Measurements from ENCODE around the gene ANKRD53. TPM values are rescaled to one million over a fixed set of nuclear protein-coding genes. Genes with fewer than 3 reads are reported as not detected.

ANKRD53 gene
- total and polyA plus RNA-seq, 2 donors (not counting 3 experiments of a cell fraction or from before 2014, with no cell fraction given): 1.3 to 1.4 TPM

- no peak overlapping the region for H3K9ac ChIP-seq (replicated peaks; ENCODE audit: extremely low read depth, insufficient read depth, low read length)
- no peaks in the 10 kb centered on the region for H3K9me1 ChIP-seq (replicated peaks; ENCODE audit: control insufficient read depth, extremely low read depth, insufficient read depth, low read length)
- ChIA-PET POLR2A (no interaction called here), CTCF (interaction anchor here (0.6 to 4.2 kb wide), 21 partner anchors 9 to 681 kb away, joined by 3 to 52 read pairs (median 4); partner anchors contain the start of genes NAGK and TEX261)
- intact Hi-C loops (cut with micrococcal nuclease) (loop anchor here (1.0 kb wide), 1 partner anchor 11 kb away; no protein-coding TSS in a partner anchor), dilution Hi-C loops (cut with MboI; ENCODE audit: extremely low pct_ligation_motif_present, low sequenced_read_pairs) (no loop called here)
- no peak for TF ChIP-seq EZH2 (IDR thresholded peaks at IDR 0.05; ENCODE audit: borderline replicate concordance, low read depth, low read length, severe bottlenecking)
- TF ChIP-seq, protein P1, sequence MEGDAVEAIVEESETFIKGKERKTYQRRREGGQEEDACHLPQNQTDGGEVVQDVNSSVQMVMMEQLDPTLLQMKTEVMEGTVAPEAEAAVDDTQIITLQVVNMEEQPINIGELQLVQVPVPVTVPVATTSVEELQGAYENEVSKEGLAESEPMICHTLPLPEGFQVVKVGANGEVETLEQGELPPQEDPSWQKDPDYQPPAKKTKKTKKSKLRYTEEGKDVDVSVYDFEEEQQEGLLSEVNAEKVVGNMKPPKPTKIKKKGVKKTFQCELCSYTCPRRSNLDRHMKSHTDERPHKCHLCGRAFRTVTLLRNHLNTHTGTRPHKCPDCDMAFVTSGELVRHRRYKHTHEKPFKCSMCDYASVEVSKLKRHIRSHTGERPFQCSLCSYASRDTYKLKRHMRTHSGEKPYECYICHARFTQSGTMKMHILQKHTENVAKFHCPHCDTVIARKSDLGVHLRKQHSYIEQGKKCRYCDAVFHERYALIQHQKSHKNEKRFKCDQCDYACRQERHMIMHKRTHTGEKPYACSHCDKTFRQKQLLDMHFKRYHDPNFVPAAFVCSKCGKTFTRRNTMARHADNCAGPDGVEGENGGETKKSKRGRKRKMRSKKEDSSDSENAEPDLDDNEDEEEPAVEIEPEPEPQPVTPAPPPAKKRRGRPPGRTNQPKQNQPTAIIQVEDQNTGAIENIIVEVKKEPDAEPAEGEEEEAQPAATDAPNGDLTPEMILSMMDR (IDR thresholded peaks at IDR 0.05; ENCODE audit: extremely low read depth in 1 of 2, insufficient read depth in 1 of 2, low read depth in 1 of 2, low read length in 2 of 2): peak; percentile 94 to 96
- no peak for TF ChIP-seq POLR2A (IDR thresholded peaks at IDR 0.05; ENCODE audit: low read depth, low read length)
- TF ChIP-seq MAX (IDR thresholded peaks at IDR 0.05; ENCODE audit: insufficient read depth, insufficient read length): peak; percentile 75
- no peak for TF ChIP-seq MYC (IDR thresholded peaks at IDR 0.05; ENCODE audit: low read depth, low read length)
- peak; percentile 58 for DNase-seq (ENCODE audit: low read depth, low spot score)
- H3K4me3 ChIP-seq (replicated peaks in 1 of 3; ENCODE audit: insufficient read depth in 1 of 3, low read depth in 1 of 3, low read length in 3 of 3): no peak overlapping the region
- H3K79me2 ChIP-seq (ENCODE audit: control insufficient read depth, insufficient read depth, low read length): no peaks in the 10 kb centered on the region
- no peak overlapping the region for H3K27ac ChIP-seq (ENCODE audit: insufficient read depth, low read depth, low read length)
- H3K36me3 ChIP-seq (ENCODE audit: control insufficient read depth in 2 of 2, extremely low read depth in 1 of 2, insufficient read depth in 2 of 2, low read length in 2 of 2): peaks cover 4 to 18% of the 10 kb centered on the region in 2 experiments
- H3K4me1 ChIP-seq (ENCODE audit: control insufficient read depth, extremely low read depth, insufficient read depth, low read length): no peaks in the 10 kb centered on the region
- FAIRE-seq: peak; percentile 59
- H4K20me1 ChIP-seq (replicated peaks; ENCODE audit: control insufficient read depth, extremely low read depth, insufficient read depth, low read length): no peaks in the 10 kb centered on the region
- H3K27me3 ChIP-seq (ENCODE audit: control insufficient read depth in 2 of 2, insufficient read depth in 2 of 2, low read length in 2 of 2): no peaks in the 10 kb centered on the region
- no TSS peak for BruUV-seq (replicated peaks)
- no peaks in the 10 kb centered on the region for H3K9me3 ChIP-seq (replicated peaks; ENCODE audit: control insufficient read depth, insufficient read depth, low read length)
- no peak overlapping the region for H2AFZ ChIP-seq (ENCODE audit: low read depth, low read length)
- no peak overlapping the region for H3K4me2 ChIP-seq (ENCODE audit: insufficient read depth, low read length)
Observed at GRCh38 chr2:70984576-70985282, 6.3 kb downstream of the ANKRD53 start.

Data from endothelial cell of umbilical vein (primary cell).